GM18867 (cell line): Measurements from ENCODE around the gene SHISA7.
A peak's percentile ranks its signal among the peaks of the same experiment; 100 is the strongest.

Experiments
- ATAC-seq: cut with Tn5 transposase; IDR thresholded peaks from one replicate; pipeline ENCODE4 v1.9.1; 2021; ENCODE audit warnings: mild to moderate bottlenecking, moderate library complexity; ENCODE audit not compliant: unreplicated experiment

SHISA7 gene

GRCh38 chr19:55464039-55464661, 21.1 kb upstream of the SHISA7 start:
- ATAC-seq: no peak

- no peak for ATAC-seq
Observed at GRCh38 chr19:55463583-55464031, 20.5 kb upstream of the SHISA7 start.

- no peak for ATAC-seq
Observed at GRCh38 chr19:55462722-55463121, 19.6 kb upstream of the SHISA7 start.

DNA sequence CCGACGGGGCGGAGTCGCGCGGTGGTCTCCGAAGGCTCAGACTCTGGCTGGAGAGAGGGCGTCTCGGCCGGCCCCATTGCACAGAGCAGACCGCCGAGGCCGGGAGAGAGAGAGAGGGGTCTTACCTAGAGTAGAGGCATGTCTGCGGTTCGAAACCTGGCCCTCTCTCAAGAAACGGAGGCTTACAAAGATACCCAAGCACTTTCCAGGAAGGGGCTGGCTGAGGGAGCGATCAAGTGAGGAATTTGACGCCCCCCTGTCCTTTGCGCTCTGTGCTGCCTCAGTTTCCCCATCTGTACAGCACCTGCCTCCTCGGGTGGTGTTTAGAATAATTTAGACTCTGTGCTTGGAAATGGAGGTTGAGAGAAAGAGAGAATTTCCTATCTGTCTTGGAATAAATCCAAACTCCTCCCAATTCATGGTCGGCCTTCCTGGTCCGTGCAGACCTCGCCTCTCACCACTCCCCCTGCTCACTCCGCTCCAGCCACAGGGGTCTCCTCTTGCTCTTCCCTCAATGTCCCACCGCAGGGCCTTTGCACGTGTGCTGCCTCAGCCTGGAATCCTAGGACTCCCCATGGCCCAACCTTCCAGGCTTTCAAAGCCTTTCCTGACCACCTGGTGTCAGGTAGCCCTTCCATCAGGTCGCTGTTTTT, 19.0 kb upstream of the SHISA7 start:
- ATAC-seq: no peak

- peak; percentile 89 for ATAC-seq
Observed at GRCh38 chr19:55461259-55461973, 18.3 kb upstream of the SHISA7 start, which contains the start of gene ISOC2. ISOC2 (minus strand) TSS chr19:55461642; CDS start chr19:55456486, 5,156 bp downstream.

DNA sequence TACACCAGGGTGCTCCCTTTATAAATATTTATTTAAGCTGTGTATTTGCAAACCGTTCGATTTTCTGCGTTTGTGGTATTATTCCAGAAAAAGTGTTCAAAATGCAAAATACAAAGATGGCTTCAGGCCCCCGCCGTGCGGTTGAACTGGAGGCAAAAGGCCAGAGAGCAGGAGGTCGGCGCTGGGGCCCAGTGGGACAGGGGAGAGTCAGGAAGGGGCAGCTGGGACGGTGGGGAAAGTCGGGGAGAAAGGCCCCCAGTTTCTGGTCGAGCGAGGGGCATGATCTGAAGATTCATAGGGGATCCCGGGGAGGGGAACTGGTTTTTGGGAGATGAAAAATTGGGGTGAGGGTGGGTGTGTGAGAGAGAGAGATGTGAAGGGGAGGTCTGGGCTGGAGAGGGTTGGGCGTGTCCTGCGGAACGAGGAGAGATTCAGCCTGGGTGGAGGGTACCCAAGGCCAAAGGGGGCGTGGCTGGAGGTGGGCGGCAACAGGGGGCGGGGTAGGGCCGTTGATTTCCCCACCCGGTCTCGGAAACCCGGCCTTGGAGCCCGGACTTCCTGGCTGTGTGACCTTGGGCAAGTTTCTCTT, 17.7 kb upstream of the SHISA7 start:
- ATAC-seq: no peak

- ATAC-seq: no peak
Observed at GRCh38 chr19:55459950-55460657, 17.0 kb upstream of the SHISA7 start.

DNA sequence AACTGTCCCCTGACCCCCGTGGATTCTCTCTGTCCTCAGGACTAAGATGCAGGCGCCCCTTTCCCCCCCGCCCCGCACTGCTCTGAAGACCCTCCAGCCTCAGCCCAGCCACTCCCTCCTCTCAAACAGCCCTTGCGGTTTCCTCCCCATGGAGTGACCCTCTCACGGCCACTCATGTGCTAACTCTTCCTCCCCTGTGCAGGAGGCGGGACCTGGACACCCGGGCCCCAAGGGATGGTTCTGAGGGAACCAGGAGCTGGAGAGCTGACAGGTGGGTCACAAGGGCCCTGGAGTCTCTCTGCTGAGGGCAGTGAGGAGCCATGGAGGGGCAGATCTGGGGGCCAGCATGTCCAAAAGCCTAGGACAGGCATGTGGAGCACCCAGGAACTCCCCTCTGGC, 16.4 kb upstream of the SHISA7 start:
- no peak for ATAC-seq

- ATAC-seq: no peak
Observed at GRCh38 chr19:55457683-55458457, 14.8 kb upstream of the SHISA7 start.

- ATAC-seq: no peak
Observed at GRCh38 chr19:55456347-55456746, 13.2 kb upstream of the SHISA7 start.

DNA sequence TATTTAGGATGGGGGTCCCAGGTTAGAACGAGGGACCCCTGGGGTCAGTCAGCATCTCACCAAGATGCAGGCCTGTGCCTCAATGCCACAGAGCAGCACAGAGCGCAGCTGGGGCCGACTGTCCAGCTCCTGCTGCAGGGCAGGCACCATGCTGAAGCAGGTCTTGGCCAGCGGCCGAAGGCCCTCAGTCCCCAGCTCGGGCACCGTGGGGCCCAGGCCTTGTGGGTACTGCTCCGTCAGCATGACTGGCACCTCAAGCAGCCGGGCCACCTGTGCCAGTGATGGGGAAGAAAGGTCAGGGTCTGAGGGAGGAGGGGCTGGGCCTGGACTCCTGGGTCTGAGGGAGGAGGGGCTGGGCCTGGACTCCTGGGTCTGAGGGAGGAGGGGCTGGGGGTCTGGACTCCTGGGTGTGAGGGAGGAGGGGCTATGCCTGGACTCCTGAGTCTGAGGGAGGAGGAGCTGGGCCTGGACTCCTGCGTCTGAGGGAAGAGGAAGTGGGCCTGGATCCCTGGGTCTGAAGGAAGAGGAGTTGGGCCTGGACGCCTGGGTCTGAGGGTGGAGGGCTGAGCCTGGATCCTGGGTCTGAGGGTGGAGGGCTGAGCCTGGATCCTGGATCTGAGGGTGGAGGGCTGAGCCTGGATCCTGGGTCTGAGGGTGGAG, 12.6 kb upstream of the SHISA7 start:
- ATAC-seq: no peak

- no peak for ATAC-seq
Observed at GRCh38 chr19:55454787-55455243, 11.7 kb upstream of the SHISA7 start.

DNA sequence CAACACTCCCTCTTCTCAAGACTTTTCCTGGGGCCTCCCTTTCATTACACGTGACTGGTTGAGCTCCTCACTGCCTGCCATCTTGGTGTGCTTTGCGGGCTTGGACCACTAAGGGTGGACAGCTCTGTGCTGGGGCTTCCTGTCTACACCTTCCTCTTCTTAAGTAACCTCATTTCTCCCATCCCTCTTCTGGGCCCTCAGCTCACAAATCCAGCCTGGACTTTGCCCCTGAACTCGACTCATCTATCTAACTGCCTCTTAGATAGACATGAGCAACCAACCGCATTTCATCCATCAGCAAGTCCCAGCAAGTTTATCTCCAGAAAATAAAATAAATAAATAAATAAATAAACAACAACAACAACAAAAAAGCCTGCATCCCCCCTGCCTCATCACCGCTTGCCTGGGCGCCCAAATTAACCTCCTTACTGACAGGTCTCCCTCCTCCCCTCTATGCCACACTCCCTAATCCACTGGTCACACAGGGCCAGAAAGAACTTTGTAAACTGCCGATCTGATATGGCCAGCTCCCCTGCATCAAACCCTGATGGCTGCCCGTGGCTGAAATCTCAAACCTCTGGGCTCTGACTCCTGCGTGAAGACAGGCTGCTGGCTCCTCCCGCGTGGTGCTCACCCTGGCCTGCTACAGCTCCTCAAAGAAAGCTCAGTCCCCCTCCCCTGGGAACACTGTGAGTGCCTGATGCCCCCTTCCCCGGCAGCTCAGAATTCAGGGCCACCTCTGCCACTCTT, 10.6 kb upstream of the SHISA7 start:
- ATAC-seq: no peak

DNA sequence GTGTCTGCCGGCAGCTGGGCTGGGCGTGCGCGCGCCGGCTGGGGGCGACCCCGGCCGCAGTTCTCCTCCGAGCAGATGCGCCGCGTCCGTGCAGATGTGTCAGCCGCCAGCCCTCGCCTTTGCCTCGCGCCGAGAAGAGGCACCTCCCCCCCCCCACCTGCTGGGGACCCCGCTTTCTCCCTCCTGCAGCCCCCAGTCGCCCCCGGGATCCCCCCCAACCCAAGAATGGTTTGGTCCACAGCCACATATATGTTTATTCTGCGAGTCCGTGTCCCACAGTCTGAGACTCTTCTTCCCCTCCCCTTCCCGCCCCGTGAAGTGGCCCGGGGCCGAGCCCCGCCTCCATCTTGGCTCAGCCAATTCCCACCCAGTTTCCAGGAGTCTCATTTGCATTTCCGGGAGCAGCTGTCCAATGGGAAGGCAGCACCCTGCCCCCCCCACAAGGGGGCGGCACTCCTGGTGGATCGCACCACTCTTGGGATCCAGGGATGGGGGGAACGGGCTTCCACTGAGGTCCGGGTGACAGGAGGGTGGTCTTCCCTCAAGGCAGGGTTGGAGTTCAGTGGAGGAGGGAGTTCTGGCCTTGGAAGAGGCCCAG, 9.7 kb upstream of the SHISA7 start:
- ATAC-seq: no peak

- ATAC-seq: no peak
Observed at GRCh38 chr19:55451965-55452748, 9.1 kb upstream of the SHISA7 start.

DNA sequence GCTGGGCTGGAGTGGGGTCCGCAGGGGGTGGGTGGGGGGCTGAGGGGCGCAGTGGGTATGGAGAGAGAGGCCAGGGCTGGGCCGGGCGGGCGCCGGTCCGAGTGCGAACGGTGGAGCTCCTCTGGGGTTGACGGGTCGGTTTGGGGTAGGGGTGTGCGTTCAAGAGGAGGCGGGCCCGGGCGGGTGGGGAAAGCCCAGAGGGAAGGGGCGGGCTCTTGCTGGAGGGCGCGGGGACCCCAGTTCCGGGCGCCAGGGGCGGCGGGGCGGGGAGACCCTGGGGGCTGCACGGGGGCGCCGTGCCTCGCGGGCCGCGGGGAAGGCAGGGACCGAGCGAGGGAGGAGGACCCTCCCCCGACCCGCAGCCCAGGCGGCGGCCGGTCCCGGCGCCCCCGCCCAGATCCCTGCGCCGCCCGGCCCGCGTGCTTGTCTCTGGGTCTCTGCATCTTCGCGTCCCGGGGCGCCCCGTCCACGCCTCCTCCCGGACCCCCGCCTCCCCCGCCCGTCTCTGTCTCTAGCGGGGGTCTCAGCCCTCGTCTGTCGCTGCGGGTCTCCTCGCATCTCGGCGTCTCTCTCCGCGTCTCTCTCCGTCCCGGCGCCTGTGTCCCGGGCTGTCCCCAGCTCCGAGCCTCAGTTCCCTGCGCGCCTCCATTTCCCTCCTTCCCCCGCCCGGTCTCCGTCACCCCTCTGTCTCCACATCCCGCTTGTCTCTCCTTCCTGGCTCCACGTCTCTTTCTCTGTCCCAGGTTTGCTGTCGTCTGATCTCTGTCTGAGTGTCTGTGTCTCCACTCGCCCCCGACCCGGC, 8.3 kb upstream of the SHISA7 start:
- no peak for ATAC-seq

- no peak for ATAC-seq
Observed at GRCh38 chr19:55449469-55449868, 6.4 kb upstream of the SHISA7 start.
